Esophagus (tissue), 2 donors: ENCODE results near the gene RNF208. TPM values are rescaled to one million over a fixed set of nuclear protein-coding genes. Genes with fewer than 3 reads are reported as not detected.

Experiments used
- H3K27ac ChIP-seq, 2 donors: one replicate each; pipeline ENCODE4 v1.5.1; 2013; ENCODE audit warnings: low read depth in 2 of 2, mild to moderate bottlenecking in 2 of 2, inconsistent platforms in 1 of 2, low read length in 1 of 2, moderate library complexity in 1 of 2
- H3K27me3 ChIP-seq, 2 donors: one replicate each; pipeline ENCODE4 v1.6.1; 2013; ENCODE audit warnings: low read length in 2 of 2, control low read depth in 1 of 2, mild to moderate bottlenecking in 1 of 2; ENCODE audit not compliant: insufficient read depth in 2 of 2, control insufficient read depth in 1 of 2
- H3K36me3 ChIP-seq, 2 donors: one replicate each; pipeline ENCODE4 v1.6.1; 2013; ENCODE audit warnings: low read length in 1 of 2; ENCODE audit not compliant: control insufficient read depth in 2 of 2, insufficient read depth in 2 of 2
- H3K4me1 ChIP-seq, 2 donors: one replicate each; pipeline ENCODE4 v1.6.1; 2013; ENCODE audit warnings: low read length in 1 of 2; ENCODE audit not compliant: control insufficient read depth in 2 of 2, insufficient read depth in 2 of 2
- H3K4me3 ChIP-seq, 2 donors: one replicate each; pipeline ENCODE4 v1.5.1; 2013; ENCODE audit warnings: low read length in 2 of 2, mild to moderate bottlenecking in 2 of 2, low read depth in 1 of 2, moderate library complexity in 1 of 2
- H3K9me3 ChIP-seq, 2 donors: one replicate each; pipeline ENCODE4 v1.6.1; 2013; ENCODE audit warnings: mild to moderate bottlenecking in 2 of 2, low read depth in 1 of 2, low read length in 1 of 2, moderate library complexity in 1 of 2; ENCODE audit not compliant: control insufficient read depth in 2 of 2, insufficient read depth in 1 of 2
- WGBS, 2 donors: extraction: QIAGEN DNeasy Blood & Tissue Kit; methylation state at CpG; one replicate each; pipeline ENCODE4 v1.1.7; 2013; 5-methylcytosine and 5-hydroxymethylcytosine counted together
- polyA plus RNA-seq, 2 donors: library from polyadenylated mRNA; stranded (reverse); fragments of 200-250 nt; gene quantifications; one replicate each; pipeline ENCODE4 v1.2.3, GENCODE V29; 2013
- donor health status: healthy with polysubstance abuse.
- donor health status: Bipolar disorder and iron deficiency.

The RNF208 gene
- polyA plus RNA-seq, 2 donors, result 13.3 to 28.5 TPM

DNA sequence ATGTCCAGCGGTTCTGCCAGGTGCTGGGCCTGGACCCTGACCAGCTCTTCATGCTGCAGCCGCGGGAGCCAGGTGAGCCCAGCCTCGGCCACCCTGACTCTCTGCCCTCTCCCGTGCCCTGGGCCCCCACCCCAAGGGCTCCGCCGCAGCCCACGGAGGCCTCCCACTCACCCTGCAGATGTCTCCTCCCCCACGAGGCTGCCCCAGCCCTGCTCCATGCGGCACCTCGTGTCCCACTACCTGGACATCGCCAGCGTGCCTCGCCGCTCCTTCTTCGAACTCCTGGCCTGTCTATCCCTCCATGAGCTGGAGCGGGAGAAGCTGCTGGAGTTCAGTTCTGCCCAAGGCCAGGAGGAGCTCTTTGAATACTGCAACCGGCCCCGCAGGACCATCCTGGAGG is 7.4 kb downstream of the RNF208 start:
- WGBS, 2 donors, result 92 to 93% methylated on average over 19 of the region's 19 CpGs
- peaks cover 0 to 21% of the 10 kb centered on the region in 2 donors for H3K36me3 ChIP-seq
- H3K4me3 ChIP-seq, result no peak overlapping the region
- H3K4me1 ChIP-seq, result peaks cover 0 to 21% of the 10 kb centered on the region in 2 donors
- H3K27me3 ChIP-seq, result no peaks in the 10 kb centered on the region
- H3K9me3 ChIP-seq, result no peaks in the 10 kb centered on the region
- no peak overlapping the region for H3K27ac ChIP-seq

DNA sequence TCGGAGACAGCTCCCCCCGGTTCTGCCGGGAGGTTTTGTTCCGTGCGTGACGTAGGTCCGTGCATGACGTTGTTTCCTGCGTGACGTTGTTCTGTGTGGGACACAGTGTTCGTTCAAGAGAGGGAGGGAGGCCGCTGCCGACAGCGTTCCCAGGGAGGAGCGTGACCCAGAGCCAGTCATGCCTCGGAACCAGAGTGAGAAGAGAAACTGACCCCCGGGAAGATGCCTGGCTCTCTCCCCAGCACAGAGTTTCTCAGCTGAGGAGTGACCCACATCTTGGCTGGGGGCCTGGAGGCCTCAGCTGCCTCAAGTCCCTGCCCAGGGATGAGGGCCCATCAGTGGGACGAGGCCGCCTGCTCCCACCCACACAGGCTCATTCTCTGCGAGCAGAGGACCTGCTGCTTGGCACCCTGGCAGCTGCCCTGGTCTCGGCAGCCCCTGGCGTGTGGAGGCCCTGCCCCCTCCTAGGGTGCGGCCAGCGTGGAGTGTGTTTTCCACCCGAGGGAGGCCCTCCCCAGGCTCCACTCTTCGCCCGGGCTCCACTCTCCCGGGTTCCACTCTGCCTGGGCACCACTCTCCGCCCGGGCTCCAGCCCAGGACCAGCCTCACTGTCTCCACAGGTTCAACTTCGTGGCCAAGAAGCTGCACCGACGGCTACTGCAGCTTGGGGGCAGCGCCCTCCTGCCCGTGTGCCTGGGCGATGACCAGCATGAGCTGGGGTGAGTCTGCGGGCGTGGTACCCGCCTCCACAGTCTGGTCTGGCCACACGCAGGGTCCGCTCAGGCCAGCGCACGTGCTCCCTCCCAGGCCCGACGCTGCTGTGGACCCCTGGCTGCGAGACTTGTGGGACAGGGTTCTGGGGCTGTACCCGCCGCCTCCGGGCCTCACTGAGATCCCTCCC is 8.6 kb downstream of the RNF208 start:
- Histone ChIP-seq H3K4me3 (no peak overlapping the region), H3K36me3 (peaks cover 0 to 19% of the 10 kb centered on the region in 2 donors), H3K27ac (no peak overlapping the region), H3K4me1 (peaks cover 0 to 14% of the 10 kb centered on the region in 2 donors), H3K9me3 (no peaks in the 10 kb centered on the region), H3K27me3 (no peaks in the 10 kb centered on the region)
- WGBS, 2 donors, result 87 to 89% methylated on average over 49 of the region's 49 CpGs

DNA sequence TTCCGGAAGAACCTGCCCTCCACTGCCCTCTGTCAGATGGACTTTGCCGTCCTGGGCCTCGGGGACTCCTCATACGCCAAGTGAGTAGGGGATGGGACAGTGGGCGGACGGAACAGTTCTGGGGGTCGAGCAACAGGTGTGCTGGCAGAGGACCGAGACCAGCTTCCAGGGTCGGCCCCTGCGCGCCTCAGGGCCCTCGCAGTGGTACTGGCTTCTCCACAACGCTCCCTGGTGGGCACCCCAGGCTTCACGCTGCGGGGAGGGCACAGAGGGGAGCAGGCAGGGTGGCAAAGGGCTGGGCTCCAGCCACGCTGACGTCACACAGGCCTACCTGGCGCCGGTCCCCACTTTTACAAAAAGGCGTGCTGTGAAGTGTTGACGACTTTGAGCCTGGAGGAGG is 9.5 kb downstream of the RNF208 start:
- WGBS, 2 donors, result 78 to 86% methylated on average over 19 to 21 of the region's 21 CpGs
- Histone ChIP-seq H3K4me1 (peaks cover 2 to 7% of the 10 kb centered on the region in 2 donors), H3K9me3 (no peaks in the 10 kb centered on the region), H3K4me3 (no peak overlapping the region), H3K27ac (no peak overlapping the region), H3K27me3 (no peaks in the 10 kb centered on the region), H3K36me3 (peaks cover 0 to 19% of the 10 kb centered on the region in 2 donors)

DNA sequence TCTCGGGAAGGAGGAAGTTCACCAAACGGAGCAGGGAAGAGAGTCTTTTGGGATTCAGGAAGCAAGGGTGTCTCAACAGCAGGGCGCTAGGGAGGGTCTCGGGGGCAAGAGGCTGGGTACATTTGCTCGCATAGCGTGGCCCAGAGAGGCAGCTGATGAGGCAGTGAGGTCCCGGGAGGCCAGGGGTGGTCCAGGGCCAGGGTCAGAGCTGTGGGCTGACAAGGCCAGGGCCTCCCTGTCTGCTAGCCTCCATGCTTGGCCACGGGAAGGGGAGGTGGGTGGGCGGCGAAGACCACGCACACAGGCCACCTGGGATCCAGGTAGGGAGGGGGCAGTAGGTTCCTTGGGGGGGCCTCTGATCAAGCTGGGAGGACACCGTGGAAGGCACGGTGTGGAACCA is 10.5 kb downstream of the RNF208 start:
- Histone ChIP-seq H3K4me1 (peaks cover 3 to 7% of the 10 kb centered on the region in 2 donors), H3K9me3 (no peaks in the 10 kb centered on the region), H3K36me3 (peaks cover 0 to 17% of the 10 kb centered on the region in 2 donors), H3K4me3 (no peak overlapping the region), H3K27me3 (no peaks in the 10 kb centered on the region), H3K27ac (no peak overlapping the region)
- 84 to 89% methylated on average over 13 of the region's 13 CpGs for WGBS, 2 donors

DNA sequence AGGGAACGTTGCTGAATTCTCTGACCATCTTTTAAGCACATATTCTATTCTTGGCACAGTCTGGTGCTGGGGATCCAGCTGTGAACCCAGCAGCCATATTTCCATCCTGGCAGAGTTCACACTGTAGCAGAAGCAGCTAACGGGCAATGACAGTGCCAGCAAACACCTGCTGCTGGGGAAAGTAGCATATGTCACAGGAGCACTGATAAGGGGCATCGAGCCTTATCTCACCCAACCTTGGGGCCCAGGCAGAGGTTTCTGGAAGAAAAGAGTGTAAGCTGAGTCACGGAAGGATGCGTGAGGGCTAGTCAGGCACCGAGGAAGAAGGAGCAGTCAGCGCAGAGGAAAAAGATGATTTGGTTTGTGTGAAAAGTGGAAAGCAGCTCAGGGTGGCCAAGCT is 15.4 kb downstream of the RNF208 start:
- peak overlapping the region in 1 of 2 donors; percentile 81 for H3K4me3 ChIP-seq
- WGBS, 2 donors, result 66 to 76% methylated on average over 7 of the region's 7 CpGs
- no peaks in the 10 kb centered on the region for H3K9me3 ChIP-seq
- H3K4me1 ChIP-seq, result peaks cover 6 to 24% of the 10 kb centered on the region in 2 donors
- no peak overlapping the region for H3K27ac ChIP-seq
- H3K27me3 ChIP-seq, result no peaks in the 10 kb centered on the region
- peaks cover 0 to 4% of the 10 kb centered on the region in 2 donors for H3K36me3 ChIP-seq

DNA sequence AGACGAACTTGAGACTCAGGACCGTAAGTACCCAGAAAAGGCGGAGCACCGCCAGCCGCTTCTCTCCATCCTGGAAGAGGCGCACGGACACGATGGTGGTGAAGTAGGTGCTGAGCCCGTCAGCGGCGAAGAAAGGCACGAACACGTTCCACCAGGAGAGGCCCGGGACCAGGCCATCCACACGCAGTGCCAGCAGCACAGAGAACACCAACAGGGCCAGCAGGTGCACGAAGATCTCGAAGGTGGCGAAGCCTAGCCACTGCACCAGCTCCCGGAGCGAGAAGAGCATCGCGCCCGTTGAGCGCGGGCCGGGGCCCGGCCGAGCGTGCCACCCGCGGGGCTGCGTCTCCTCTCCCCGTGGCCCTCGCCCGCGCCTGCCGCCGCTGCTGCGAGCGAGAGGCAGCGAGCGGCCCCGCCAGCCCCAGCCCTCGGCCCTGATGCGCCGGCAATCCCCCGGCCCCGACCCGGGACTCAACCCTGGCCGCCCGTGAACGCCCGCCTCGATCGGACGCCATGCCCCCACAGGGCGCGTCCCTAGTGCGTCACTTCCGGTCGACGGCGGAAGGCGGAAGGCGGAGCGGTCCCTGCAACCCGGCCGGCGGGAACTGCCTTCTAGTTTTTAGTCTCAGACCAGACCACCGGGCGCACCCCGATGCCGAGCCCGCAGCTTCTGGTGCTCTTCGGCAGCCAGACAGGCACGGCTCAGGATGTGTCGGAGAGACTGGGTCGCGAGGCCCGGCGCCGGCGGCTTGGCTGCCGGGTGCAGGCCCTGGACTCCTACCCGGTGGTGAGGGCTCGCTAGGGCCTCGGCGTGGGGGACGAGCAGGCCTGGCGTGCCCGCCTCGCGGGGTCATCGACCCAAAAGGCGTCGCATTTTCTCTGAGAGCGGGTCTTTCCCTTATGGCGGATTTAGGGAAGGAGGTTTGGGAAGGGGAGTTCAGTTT is 16.6 kb downstream of the RNF208 start, which contains the start of the genes NDOR1 and TMEM203:
NDOR1 (plus strand) TSS at position 575 of the 944 bp plus-strand sequence; CDS start at position 653, 78 bp downstream.
TMEM203 (minus strand) TSS at position 523 of the 944 bp plus-strand sequence; CDS start at position 289, 234 bp downstream.
- peak within 1 kb of the TSS; percentile 81 to 95 for H3K4me3 ChIP-seq
- H3K27me3 ChIP-seq, result no peaks in the 10 kb centered on the region
- WGBS, 2 donors, result 0 to 1% methylated on average over 67 to 98 of the region's 98 CpGs
- H3K36me3 ChIP-seq, result peaks cover 0 to 4% of the 10 kb centered on the region in 2 donors
- peak within 1 kb of the TSS; percentile 80 to 91 for H3K27ac ChIP-seq
- peaks cover 6 to 27% of the 10 kb centered on the region in 2 donors for H3K4me1 ChIP-seq
- no peaks in the 10 kb centered on the region for H3K9me3 ChIP-seq

DNA sequence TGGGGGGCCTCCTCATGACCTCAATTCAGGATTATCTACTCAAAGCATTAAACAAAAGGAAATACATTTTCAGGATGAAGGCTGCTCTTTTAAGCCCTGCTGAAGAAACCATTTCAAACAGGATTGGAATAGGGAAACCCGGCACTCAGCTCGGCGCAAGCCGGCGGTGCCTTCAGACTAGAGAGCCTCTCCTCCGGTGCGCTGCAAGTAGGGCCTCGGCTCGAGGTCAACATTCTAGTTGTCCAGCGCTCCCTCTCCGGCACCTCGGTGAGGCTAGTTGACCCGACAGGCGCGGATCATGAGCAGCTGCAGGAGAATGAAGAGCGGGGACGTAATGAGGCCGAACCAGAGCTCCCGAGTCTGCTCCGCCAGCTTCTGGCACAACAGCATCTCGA is 17.3 kb downstream of the RNF208 start:
- Histone ChIP-seq H3K27ac (peak overlapping the region; percentile 80 to 91), H3K4me1 (peaks cover 6 to 27% of the 10 kb centered on the region in 2 donors), H3K27me3 (no peaks in the 10 kb centered on the region), H3K4me3 (peak overlapping the region; percentile 81 to 95), H3K36me3 (peaks cover 0 to 4% of the 10 kb centered on the region in 2 donors), H3K9me3 (no peaks in the 10 kb centered on the region)
- WGBS, 2 donors, result 10 to 15% methylated on average over 21 of the region's 21 CpGs

DNA sequence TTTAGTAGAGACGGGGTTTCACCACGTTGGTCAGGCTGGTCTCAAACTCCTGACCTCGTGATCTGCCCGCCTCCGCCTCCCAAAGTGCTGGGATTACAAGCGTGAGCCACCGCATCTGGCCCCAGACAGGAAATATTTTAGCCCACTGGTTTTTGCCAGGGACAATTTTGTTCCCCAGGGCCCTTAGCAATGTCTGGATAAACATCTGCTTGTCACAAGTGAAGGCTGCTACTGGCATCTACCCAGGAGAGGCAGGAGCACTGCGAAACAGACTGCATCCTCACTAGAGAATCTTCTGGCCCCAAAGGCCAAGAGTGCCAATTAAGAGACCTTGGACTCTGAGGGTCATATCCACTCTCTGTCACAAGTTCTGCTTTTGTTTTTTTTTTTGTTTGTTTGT is 19.1 kb downstream of the RNF208 start:
- WGBS, 2 donors, result 75 to 77% methylated on average over 8 of the region's 8 CpGs
- Histone ChIP-seq H3K27me3 (no peaks in the 10 kb centered on the region), H3K9me3 (no peaks in the 10 kb centered on the region), H3K36me3 (no peaks in the 10 kb centered on the region), H3K27ac (no peak overlapping the region), H3K4me3 (no peak overlapping the region), H3K4me1 (peaks cover 23 to 42% of the 10 kb centered on the region in 2 donors)

DNA sequence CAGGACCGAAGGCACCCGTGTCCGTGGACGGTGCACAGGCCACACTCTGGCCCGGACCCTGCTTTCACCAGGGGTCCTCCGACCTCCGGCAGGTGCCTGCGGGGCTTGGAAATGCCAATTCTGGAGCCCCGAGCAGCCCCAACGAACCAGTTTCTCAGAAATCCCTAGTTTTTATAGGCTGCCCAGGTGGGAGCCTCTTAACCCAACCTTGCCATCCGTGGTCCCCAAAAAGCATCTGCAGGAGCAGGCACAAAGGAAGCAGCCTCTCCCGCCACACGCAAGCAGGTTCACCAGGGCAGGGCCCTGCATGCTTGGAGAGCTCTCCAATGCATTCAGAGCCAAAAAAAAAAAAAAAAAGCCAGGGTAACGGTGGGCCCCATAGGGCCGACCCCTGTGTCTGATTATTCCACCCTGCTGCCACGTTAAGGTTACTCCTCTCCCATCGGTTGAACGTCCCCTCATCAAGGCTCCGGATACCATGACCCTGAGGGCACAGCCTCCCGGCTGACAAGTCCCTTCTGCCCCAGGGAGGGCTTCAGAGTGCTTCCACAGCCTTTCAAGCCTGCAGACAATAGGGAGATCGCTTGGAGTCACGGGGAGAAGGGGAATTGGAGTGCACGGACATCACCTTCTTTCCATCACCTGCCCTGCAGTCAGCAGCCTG is 20.7 kb downstream of the RNF208 start:
- Histone ChIP-seq H3K9me3 (no peaks in the 10 kb centered on the region), H3K27ac (peak overlapping the region; percentile 83 to 88), H3K27me3 (no peaks in the 10 kb centered on the region), H3K4me3 (peak overlapping the region; percentile 75 to 79), H3K36me3 (no peaks in the 10 kb centered on the region), H3K4me1 (peaks cover 28 to 46% of the 10 kb centered on the region in 2 donors)
- WGBS, 2 donors, result 14% methylated on average over 23 of the region's 23 CpGs
